HG03139 (cell line): Measurements from ENCODE around the gene MAPK8.

Experiments used
- ATAC-seq: cut with Tn5 transposase; IDR thresholded peaks from one replicate; pipeline ENCODE4 v1.9.1; 2021; ENCODE audit not compliant: unreplicated experiment

MAPK8 gene

GRCh38 chr10:48381971-48382370 lies 75.5 kb downstream of the MAPK8 start:
- ATAC-seq: no peak

GRCh38 chr10:48382982-48383381 lies 76.5 kb downstream of the MAPK8 start:
- no peak for ATAC-seq

GRCh38 chr10:48383393-48383792 lies 76.9 kb downstream of the MAPK8 start:
- ATAC-seq: no peak

DNA sequence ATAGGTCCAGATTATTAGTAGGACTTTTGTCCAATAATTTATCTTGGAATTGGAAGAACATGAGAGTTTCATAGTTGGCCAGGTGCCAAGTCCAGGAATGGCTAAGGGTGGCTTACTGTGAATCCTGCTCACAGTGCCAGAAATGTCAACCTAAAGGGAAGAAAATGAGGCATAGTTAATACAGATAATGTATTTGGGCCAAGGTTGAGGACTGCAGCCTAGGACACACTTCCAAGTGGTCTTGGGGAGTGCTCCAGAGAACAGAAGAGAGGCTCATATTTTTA lies 78.2 kb downstream of the MAPK8 start:
- no peak for ATAC-seq

DNA sequence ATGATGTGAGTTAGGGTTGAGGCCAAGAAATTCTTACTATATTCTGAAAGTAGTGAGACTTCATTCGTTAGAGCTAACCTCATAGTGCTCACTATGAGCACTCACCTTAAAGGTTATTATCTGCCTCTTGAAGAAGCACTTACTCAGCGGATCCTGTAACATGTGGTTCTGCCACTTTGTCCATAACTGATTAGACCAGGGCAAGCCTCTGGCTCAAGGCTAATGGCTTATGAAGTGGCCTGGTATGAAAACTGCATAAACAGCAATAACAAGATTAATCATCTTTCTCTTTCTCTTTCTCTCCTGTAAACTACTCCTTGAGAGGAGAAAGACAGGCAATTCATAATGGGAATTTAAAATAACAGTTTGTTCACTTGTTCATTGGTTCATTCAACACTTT lies 82.8 kb downstream of the MAPK8 start:
- no peak for ATAC-seq

DNA sequence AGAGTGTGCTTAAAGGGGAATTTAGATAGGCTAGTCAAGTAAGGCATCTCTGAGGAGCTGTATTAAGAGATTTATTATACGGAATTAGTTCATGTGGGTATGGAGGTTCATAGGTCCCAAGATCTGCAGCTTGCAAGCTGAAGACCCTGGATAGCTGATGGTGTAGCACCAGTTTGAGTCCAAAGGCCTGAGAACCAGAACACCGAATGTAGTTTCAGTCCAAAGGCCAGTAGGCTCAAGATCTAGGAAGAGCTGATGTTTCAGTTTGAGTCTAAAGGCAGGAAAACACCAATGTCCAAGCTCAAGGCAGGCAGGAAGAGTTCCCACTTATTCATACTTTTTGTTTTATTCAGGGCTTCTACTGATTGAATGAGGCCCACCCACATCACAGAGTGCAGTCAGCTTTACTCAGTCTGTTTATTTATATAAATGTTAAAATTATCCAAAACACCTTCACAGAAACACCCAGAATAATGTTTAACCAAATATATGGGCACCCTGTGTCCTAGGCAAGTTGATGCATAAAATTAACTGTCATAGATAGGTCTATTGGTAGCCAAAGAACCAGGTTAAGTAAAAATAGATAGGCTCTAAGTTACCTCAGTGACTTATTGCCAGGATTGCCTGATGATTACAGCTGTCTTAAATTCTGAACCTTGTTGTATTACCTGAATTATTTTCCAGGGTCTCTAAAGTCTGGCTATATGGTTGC lies 83.5 kb downstream of the MAPK8 start:
- no peak for ATAC-seq

DNA sequence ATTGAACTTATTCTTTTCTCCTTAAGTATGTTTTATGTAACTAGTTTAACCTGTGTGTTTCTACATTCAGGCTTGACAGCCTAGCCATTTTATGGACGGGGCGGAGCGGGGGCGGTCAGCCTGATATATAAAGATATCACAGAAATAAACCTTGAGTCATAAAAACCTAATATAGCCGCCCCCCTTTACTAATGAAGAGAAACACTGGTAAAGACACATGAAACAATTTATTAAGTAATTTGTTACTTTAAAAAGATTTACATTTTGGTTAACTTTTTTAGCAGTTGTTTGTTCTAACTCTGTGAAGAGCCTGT lies 84.0 kb downstream of the MAPK8 start:
- ATAC-seq: no peak

GRCh38 chr10:48390933-48391845 lies 84.7 kb downstream of the MAPK8 start:
- peak; percentile 83 for ATAC-seq

- no peak for ATAC-seq
These were observed 85.5 kb downstream of the MAPK8 start for GRCh38 chr10:48391994-48392393.

- no peak for ATAC-seq
These were observed 91.8 kb downstream of the MAPK8 start for GRCh38 chr10:48398261-48398660.

DNA sequence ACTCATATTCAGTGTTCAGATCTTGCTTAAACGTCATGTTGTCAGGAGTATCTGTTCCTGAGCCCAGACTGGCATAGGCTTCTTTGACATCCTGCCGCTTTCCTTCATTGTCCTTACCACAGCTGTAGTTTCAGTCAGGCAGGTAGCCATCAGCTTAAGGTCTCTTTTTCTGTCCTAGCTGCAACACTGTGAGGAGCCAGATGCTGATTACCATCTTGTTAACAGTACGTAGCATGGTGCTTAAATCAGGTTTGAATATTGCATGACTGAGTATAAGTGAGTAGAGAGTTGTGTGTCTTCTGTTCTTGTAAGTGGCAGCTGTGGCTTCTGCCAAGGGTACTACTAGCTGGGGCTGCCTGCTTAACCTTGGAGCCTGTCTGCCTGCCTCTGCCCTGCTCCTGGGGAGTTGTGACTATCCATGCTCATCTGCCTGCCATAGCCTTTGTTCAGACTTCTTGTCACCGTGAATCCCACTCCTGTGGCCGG lies 92.6 kb downstream of the MAPK8 start:
- ATAC-seq: no peak

DNA sequence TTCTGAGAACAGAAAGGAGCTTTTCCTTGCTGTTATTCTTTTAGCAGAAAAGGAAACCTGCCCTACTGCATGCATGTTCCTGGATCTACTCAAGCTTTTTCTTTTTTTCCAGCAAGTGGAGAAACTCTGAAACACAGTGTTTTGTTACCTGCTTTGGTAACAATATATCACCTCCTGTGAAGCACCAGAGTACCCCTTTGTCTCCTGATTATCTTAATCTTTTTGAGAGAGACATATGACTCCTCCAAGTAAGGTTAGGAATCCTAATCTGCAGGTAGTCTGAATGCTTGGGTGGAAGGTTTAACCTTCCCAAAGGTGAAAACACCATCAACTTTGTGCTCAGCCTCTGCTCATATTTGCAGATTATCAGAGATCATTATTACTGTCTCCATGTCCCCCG lies 93.1 kb downstream of the MAPK8 start:
- ATAC-seq: no peak

- no peak for ATAC-seq
These were observed 93.8 kb downstream of the MAPK8 start for GRCh38 chr10:48400129-48400849.

GRCh38 chr10:48400850-48401220 lies 94.4 kb downstream of the MAPK8 start:
- no peak for ATAC-seq

GRCh38 chr10:48404646-48405045 lies 98.2 kb downstream of the MAPK8 start:
- no peak for ATAC-seq

DNA sequence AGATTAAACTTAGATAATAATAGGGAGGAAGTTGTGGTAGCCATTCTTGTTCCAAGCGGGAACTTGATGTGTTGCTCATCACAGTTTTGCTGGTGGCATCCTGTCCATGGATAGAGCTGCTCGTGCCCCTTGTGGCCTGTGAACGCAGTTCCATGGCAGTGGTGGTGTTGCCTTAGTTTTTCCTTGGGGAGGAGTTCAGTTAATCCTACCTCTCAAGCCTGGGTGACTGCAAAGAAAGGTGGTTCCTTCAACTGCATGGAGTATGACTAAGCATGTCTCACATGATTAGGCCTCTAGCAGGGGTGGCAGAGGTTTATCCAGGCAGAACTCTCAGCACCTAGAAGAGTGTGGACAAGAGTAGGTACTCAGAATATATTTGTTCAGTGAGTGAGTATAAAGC lies 99.7 kb downstream of the MAPK8 start:
- no peak for ATAC-seq

DNA sequence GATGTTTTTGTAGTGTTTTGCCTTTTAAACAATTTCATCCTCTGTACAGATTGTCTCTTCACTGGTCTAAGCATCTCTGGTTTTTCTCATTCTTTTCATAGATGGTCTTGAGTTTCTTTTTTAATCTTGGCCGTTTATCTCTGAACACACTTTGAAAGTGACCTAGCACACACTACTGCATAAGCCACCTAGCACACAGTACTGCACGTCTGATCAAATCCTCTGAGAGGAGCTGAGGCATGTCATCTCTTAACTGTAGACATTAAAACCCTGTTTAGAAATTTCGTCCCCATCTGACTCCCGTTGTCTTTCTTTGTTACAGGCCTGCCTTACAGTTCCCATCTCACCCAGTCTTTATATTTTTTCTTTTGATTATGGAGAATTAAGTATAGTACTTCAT lies 100.2 kb downstream of the MAPK8 start:
- ATAC-seq: no peak

DNA sequence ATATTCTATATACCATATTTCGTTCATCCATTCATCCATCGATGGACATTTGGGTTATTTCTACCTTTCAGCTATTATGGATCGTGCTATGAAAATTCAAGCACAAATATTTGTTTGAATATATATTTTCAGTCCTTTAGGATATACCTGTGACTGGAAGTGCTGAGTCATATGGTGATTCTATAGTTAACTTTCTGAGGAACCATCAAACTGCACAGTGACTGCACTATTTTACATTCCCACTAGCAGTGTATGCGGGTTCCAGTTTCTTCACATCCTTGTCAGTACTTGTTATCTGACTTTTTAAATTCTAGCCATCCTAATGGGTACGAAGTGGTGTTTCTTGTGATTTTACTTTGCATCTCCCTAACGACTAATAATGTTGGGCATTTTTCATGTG lies 104.0 kb downstream of the MAPK8 start:
- no peak for ATAC-seq

GRCh38 chr10:48411510-48411909 lies 105.0 kb downstream of the MAPK8 start:
- ATAC-seq: no peak

- no peak for ATAC-seq
These were observed 105.6 kb downstream of the MAPK8 start for GRCh38 chr10:48412081-48412480.

GRCh38 chr10:48412933-48413332 lies 106.5 kb downstream of the MAPK8 start:
- ATAC-seq: no peak

DNA sequence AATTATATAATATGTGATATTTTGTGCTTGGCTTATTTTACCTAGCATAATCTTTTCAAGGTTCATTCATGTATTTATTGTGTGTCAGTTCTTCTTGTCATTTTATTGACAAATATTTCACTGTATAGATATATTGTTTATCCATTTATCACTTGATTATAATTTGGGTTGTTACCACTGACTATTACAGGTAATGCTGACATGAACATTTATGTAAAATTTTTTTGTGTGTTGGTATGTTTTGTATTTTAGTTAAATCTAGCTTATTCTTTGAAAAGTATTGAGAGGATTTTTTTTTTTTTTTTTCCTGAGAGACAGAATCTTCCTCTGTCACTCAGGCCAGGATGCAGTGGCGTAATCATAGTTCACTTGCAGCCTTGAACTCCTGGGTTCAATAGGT lies 107.7 kb downstream of the MAPK8 start:
- no peak for ATAC-seq
